Omental fat pad (tissue), 4 donors: ENCODE data around the gene BOK. TPM values are rescaled to one million over a fixed set of nuclear protein-coding genes. Genes with fewer than 3 reads are reported as not detected.

Source experiments
- ATAC-seq: fragments of 150-250 bp; one replicate; pipeline ENCODE4 v1.9.1; 2016; ENCODE audit warnings: mild to moderate bottlenecking, moderate library complexity; ENCODE audit not compliant: low FRiP score
- DNase-seq: peaks from one replicate; pipeline ENCODE4 v3.0.0-alpha.2; 2019; ENCODE audit warnings: low spot score
- CTCF ChIP-seq, 3 donors: fragments of 450-650 bp; IDR thresholded peaks; one replicate each; pipeline ENCODE4 v1.5.1; 2016 to 2017; ENCODE audit warnings: antibody characterized with exemption in 3 of 3, mild to moderate bottlenecking in 3 of 3, moderate library complexity in 2 of 3
- total RNA-seq, 4 donors: library from RNA; depleted of rRNA; stranded (reverse); fragments of >200 nt; gene quantifications; one replicate each; pipeline ENCODE4 v1.1.0, GENCODE V29; 2016

BOK gene
- total RNA-seq, 4 donors from 2014 or later = 79.6 to 179 (median 88.2) TPM

GRCh38 chr2:241546771-241547498 is 11.6 kb upstream of the BOK start:
- ATAC-seq (peak; percentile 57), DNase-seq (no peak)
- no peak for TF ChIP-seq CTCF (IDR thresholded peaks at IDR 0.05)

- no peak for ATAC-seq
- no peak for TF ChIP-seq CTCF (IDR thresholded peaks at IDR 0.05)
- DNase-seq = no peak
Observed at GRCh38 chr2:241547781-241548450, 10.6 kb upstream of the BOK start.

GRCh38 chr2:241548451-241548835 is 10.1 kb upstream of the BOK start:
- ATAC-seq (no peak), DNase-seq (no peak)
- no peak for TF ChIP-seq CTCF (IDR thresholded peaks at IDR 0.05)

DNA sequence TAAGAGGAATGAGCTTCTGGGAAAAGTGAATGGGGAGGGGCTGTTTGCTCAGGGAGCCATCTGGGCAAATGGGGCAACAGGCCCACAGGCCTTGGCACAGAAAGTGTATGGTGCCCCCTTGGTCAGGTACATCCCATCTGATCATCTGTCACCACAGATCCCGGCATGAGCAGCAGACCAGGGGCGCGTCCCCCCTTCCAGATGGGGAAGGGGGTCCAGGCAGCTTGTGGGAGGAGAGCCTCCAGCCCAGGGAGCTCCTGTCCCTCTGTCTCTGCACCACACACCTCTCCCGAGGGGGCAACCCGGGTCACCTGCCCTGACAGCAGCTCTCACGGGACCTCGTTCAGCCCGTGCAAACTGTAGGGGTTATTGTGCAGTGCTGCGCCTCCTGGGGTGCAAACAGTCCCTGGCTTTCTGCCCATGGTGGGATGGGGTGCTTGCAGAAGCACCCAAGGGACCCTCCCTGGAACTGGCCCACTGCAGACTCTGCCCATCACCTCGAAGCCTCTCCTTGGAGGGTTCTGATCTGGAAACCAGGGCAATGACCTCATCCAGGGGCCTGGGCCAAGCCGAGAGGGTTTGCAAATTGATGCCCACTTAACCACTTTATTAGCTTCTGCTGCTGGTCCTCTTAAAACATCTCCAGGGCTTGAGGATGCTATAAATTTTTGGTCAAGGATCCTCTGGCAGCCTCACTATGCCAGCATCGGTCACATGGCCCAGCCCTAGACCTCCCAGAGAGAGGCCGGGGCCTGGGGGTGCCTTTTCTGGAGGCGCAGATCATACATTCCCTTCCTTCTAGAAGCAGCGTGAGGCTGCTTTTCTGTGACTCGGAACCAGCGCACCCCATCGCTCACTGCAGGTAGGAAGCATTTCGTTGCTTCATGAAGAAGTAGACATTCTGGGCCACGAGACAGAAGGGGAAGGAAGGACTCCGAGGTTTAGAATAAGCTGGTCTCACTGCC is 7.6 kb upstream of the BOK start:
- no peak for TF ChIP-seq CTCF (IDR thresholded peaks at IDR 0.05)
- no peak for ATAC-seq
- DNase-seq = no peak

- TF ChIP-seq CTCF (IDR thresholded peaks at IDR 0.05) = no peak
- DNase-seq (no peak), ATAC-seq (no peak)
Observed at GRCh38 chr2:241551599-241551997, 6.9 kb upstream of the BOK start.

GRCh38 chr2:241551998-241552737 is 6.4 kb upstream of the BOK start:
- ATAC-seq (peak; percentile 30), DNase-seq (no peak)
- no peak for TF ChIP-seq CTCF (IDR thresholded peaks at IDR 0.05)
